ENCODE measurements around the gene RPS6KA2. TPM values are rescaled to one million over a fixed set of nuclear protein-coding genes. Genes with fewer than 3 reads are reported as not detected.
"Not testable (repeated sequence)": the region's sequence is repeated elsewhere in the genome, so short reads cannot be mapped to it uniquely, and the experiment has no call there.

RPS6KA2 gene
- total and polyA plus RNA-seq, 2 experiments from 2014 or later: 19.3 to 24.0 TPM

DNA sequence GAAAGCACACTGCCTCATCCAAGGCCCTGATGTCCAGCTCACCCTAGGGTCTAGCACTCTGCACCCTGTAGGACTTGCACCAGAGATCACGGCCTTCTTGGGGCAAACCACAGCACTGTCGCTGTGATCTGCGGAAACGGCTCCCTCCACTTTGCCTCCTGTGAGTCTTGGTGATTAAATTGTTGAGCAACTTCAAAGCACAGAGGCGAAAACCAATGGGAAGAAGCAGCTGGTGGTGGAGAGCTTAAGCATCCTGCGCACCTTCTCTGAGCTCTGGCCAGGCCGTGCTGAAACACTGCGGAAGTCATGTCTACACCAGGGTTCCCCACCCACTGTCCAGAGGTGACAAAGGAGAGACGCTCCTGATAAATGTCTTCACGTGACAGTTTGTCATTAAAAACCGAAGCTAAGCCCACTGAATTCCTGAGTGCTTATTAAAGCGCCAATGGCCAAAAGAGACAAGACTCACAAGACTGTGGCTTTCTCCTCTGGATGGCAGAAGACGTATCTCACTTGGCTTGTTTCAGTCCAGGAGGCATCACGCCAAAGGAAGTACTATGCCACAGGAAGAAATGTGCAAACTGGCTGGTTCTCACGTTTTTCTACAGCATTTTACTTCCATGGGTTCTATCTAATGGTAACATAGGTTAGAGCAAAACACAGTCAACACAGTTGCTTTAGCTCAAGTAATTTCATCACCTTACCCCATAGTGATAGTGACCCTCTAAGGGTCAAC lies 43.7 kb downstream of the RPS6KA2 start:
- Histone ChIP-seq H3K9me3 (ENCODE audit: low read depth) (no peaks in the 10 kb centered on the region), H3K4me3 (no peak overlapping the region), H3K27ac (no peak overlapping the region), H3K27me3 (no peaks in the 10 kb centered on the region), H3K4me1 (ENCODE audit: low read depth) (no peaks in the 10 kb centered on the region), H3K36me3 (no peaks in the 10 kb centered on the region)
- TF ChIP-seq, protein P1, sequence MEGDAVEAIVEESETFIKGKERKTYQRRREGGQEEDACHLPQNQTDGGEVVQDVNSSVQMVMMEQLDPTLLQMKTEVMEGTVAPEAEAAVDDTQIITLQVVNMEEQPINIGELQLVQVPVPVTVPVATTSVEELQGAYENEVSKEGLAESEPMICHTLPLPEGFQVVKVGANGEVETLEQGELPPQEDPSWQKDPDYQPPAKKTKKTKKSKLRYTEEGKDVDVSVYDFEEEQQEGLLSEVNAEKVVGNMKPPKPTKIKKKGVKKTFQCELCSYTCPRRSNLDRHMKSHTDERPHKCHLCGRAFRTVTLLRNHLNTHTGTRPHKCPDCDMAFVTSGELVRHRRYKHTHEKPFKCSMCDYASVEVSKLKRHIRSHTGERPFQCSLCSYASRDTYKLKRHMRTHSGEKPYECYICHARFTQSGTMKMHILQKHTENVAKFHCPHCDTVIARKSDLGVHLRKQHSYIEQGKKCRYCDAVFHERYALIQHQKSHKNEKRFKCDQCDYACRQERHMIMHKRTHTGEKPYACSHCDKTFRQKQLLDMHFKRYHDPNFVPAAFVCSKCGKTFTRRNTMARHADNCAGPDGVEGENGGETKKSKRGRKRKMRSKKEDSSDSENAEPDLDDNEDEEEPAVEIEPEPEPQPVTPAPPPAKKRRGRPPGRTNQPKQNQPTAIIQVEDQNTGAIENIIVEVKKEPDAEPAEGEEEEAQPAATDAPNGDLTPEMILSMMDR (IDR thresholded peaks at IDR 0.05; ENCODE audit: low read depth, low read length): no peak
- no peak for DNase-seq (ENCODE audit: low read depth in 1 of 2, low spot score in 1 of 2)

DNA sequence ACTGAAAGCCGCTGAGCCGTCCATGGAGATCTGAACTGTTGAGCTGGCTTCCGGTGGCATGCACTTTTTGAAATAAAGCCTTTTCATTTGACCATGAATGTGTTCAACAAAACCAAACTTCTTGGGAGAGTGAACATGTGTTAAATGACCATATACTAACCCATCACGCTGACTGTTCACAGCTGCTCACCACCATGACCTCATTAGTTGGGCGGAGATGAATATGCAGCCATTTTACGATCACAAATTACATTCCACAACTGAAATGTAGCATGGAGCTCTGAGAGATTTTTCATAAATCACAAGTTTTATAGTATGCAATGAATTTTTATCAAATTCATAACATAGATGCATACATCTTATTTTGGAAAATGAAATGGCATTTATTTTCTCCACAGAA lies 44.8 kb downstream of the RPS6KA2 start:
- no peaks in the 10 kb centered on the region for H3K4me1 ChIP-seq (ENCODE audit: low read depth)
- no peak overlapping the region for H3K4me3 ChIP-seq
- TF ChIP-seq, protein P1 (IDR thresholded peaks at IDR 0.05; ENCODE audit: low read depth, low read length): no peak
- no peaks in the 10 kb centered on the region for H3K9me3 ChIP-seq (ENCODE audit: low read depth)
- H3K27me3 ChIP-seq: no peaks in the 10 kb centered on the region
- H3K27ac ChIP-seq: no peak overlapping the region
- no peaks in the 10 kb centered on the region for H3K36me3 ChIP-seq
- DNase-seq (ENCODE audit: low read depth in 1 of 2, low spot score in 1 of 2): peak in 1 of 2 donors; percentile 18

DNA sequence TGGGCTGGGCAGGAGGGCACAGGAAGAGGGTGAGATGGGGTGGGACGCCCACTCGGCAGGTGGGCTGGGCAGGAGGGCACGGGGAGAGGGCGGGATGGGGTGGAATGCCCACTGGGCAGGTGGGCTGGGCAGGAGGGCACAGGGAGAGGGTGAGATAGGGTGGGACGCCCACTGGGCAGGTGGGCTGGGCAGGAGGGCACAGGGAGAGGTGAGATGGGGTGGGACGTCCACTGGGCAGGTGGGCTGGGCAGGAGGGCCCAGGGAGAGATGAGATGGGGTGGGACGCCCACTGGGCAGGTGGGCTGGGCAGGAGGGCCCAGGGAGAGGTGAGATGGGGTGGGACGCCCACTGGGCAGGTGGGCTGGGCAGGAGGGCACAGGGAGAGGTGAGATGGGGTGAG lies 45.2 kb downstream of the RPS6KA2 start:
- not testable (repeated sequence) for DNase-seq (ENCODE audit: low read depth in 1 of 2, low spot score in 1 of 2); H3K27ac ChIP-seq; H3K36me3 ChIP-seq; H3K4me3 ChIP-seq; H3K4me1 ChIP-seq (ENCODE audit: low read depth); H3K27me3 ChIP-seq; H3K9me3 ChIP-seq (ENCODE audit: low read depth)

DNA sequence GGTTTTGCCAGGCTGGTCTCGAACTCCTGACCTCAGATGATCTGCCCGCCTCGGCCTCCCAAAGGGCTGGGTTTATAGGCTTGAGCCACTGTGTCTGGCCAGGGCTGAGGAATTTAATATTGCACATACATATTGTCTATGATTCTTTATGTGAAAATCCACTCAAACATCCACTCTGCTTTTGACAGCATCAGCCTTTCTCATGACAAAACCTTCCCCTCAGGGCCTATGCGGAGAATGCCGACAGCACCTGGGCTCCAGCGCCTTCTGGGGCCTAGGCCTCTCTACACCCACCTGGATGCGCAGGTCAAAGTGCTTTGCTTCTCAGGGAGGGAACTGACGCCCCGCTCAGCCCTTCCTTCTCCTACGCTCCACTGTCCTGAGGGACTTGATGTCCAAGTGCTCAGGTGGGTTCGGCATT lies 46.0 kb downstream of the RPS6KA2 start:
- Histone ChIP-seq H3K9me3 (ENCODE audit: low read depth) (no peaks in the 10 kb centered on the region), H3K4me1 (ENCODE audit: low read depth) (no peaks in the 10 kb centered on the region), H3K27me3 (no peaks in the 10 kb centered on the region), H3K27ac (no peak overlapping the region), H3K4me3 (no peak overlapping the region), H3K36me3 (no peaks in the 10 kb centered on the region)
- TF ChIP-seq, protein P1 (IDR thresholded peaks at IDR 0.05; ENCODE audit: low read depth, low read length): no peak
- DNase-seq (ENCODE audit: low read depth in 1 of 2, low spot score in 1 of 2): no peak

DNA sequence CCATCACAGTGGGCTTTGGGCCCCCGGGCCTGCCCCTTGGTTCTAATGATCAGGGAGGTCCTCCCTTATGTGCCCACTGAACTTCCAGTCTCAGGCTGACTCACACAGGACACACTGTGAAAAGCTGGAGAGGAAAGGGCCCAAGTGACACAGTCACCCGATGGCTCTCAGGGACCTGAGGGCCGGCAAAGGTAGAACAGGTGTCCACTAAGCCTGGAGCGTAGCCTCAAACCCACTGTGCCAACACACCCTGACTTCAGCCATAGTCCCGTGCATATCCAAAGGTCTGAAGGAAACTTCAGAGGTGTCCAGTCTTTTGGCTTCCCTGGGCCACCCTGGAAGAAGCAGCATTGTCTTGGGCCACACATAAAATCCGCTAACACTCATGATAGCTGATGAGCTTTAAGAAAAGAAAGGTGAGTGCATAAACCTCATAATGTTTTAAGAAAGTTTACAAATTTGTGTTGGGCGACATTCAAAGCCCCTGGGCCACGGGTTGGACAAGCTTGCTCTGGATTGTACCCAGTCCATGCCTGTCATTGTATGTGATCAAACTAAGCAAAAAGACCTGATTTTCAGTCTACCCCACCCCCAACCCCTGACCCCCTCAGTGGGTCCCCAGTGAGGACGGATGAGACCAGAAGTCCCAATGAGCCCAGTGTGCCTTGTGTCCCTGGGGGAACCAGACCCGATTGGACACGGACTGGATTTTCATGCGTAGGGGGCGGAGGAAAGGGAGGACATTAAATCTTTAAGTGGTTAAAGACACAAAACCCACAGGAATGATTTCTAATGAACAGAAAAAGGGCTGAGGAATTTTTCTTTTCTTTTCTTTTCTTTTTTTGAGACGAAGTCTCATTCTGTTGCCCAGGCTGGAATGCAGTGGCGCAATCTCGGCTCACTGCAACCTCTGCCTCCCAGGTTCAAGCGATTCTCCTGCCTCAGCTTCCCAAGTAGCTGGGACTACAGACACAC lies 46.7 kb downstream of the RPS6KA2 start:
- H3K27ac ChIP-seq: no peak overlapping the region
- peak in 1 of 2 donors; percentile 29 for DNase-seq (ENCODE audit: low read depth in 1 of 2, low spot score in 1 of 2)
- TF ChIP-seq, protein P1 (IDR thresholded peaks at IDR 0.05; ENCODE audit: low read depth, low read length): no peak

More for the DNA sequence above, 46.7 kb downstream of the RPS6KA2 start:
- Histone ChIP-seq H3K36me3 (no peaks in the 10 kb centered on the region), H3K4me3 (no peak overlapping the region), H3K4me1 (ENCODE audit: low read depth) (no peaks in the 10 kb centered on the region), H3K27me3 (no peaks in the 10 kb centered on the region), H3K9me3 (ENCODE audit: low read depth) (no peaks in the 10 kb centered on the region)
